ENCODE data around the gene CIDEB. TPM values are rescaled to one million over a fixed set of nuclear protein-coding genes. Genes with fewer than 3 reads are reported as not detected.

Gene CIDEB
- total and polyA plus RNA-seq, 2 of the 4 experiments (the other 2 are of a cell fraction) = under 0.01 to 0.19 TPM

GRCh38 chr14:24334431-24335291 lies 26.9 kb upstream of the CIDEB start, which contains the start of gene ADCY4:
Gene ADCY4 (minus strand): TSS chr14:24335071. CDS start chr14:24334652, 419 bp downstream.
- Histone ChIP-seq H3K27ac (ENCODE audit: insufficient read depth, low read length) (no peak within 1 kb of the TSS), H4K5ac (ENCODE audit: low read depth, low read length) (no peak within 1 kb of the TSS), H3K9me3 (ENCODE audit: control insufficient read depth, insufficient read depth, low read length) (no peaks in the 10 kb centered on the region; the same call in 1 of the 2 replicates), H3K79me1 (ENCODE audit: low read depth in 1 of 2, low read length in 2 of 2) (no peaks in the 10 kb centered on the region), H3K36me3 (ENCODE audit: control insufficient read depth, insufficient read depth, low read length) (no peaks in the 10 kb centered on the region), H3K4me1 (ENCODE audit: control insufficient read depth, insufficient read depth, low read length) (peaks cover 3% of the 10 kb centered on the region; the same call in 1 of the 2 replicates), H2BK15ac (ENCODE audit: low read depth, low read length) (no peak within 1 kb of the TSS), H3K9ac (ENCODE audit: low read depth, low read length) (no peak within 1 kb of the TSS), H3K9me1 (ENCODE audit: insufficient read depth, low read length) (no peaks in the 10 kb centered on the region; the same call in 1 of the 2 replicates), H3K27me3 (ENCODE audit: control insufficient read depth, insufficient read depth, low read length) (peaks cover 66% of the 10 kb centered on the region), H2BK120ac (ENCODE audit: low read depth, low read length) (no peak within 1 kb of the TSS), H3K18ac (ENCODE audit: low read depth, low read length) (no peak within 1 kb of the TSS), H2BK5ac (ENCODE audit: low read depth, low read length, poor library complexity, severe bottlenecking) (no peak within 1 kb of the TSS), H2AFZ (replicated peaks; ENCODE audit: low read length, poor library complexity) (peak within 1 kb of the TSS; percentile 76), H2BK20ac (ENCODE audit: low read depth, low read length) (no peak within 1 kb of the TSS), H2AK5ac (ENCODE audit: low read depth, low read length) (0 out of 2 replicates have a peak within 1 kb of the TSS, but pooled peaks have one; percentile 16), H2AK9ac (replicated peaks; ENCODE audit: low read depth, low read length, poor library complexity) (no peak within 1 kb of the TSS), H3K4ac (ENCODE audit: low read depth, low read length) (no peak within 1 kb of the TSS), H4K8ac (ENCODE audit: low read depth in 2 of 2, low read length in 2 of 2) (no peak within 1 kb of the TSS), H3K14ac (replicated peaks; ENCODE audit: low read depth, low read length) (no peak within 1 kb of the TSS), H3K56ac (ENCODE audit: extremely low read depth, insufficient read depth, low read length) (no peak within 1 kb of the TSS), H4K20me1 (ENCODE audit: insufficient read depth, low read length) (no peaks in the 10 kb centered on the region), H4K91ac (ENCODE audit: insufficient read depth, low read depth, low read length) (no peak within 1 kb of the TSS), H3K4me2 (ENCODE audit: low read depth, low read length) (peak within 1 kb of the TSS; percentile 91), H3K23ac (ENCODE audit: low read depth, low read length) (peak within 1 kb of the TSS; percentile 27; the same call in 1 of the 2 replicates), H3K4me3 (ENCODE audit: insufficient read depth, low read depth, low read length) (peak within 1 kb of the TSS; percentile 38; the same call in 1 of the 2 replicates)
- dilution Hi-C loops (cut with HindIII; ENCODE audit: low sequenced_read_pairs, unreplicated experiment) (no loop called here), intact Hi-C loops (cut with micrococcal nuclease) (no loop called here), in situ Hi-C loops (cut with MboI; ENCODE audit: low sequenced_read_pairs) (loop anchor here (5.0 kb wide), 1 partner anchor 103 kb away; no protein-coding TSS in a partner anchor)
- ATAC-seq (ENCODE audit: low read depth) = peak; percentile 25
- no TSS peak for BruUV-seq (replicated peaks)
- CTCF ChIA-PET = interaction anchor here (0.8 to 2.9 kb wide), 5 partner anchors 15 to 102 kb away, joined by 3 to 28 read pairs (median 7); no protein-coding TSS in a partner anchor
- no peak for TF ChIP-seq CEBPB (IDR thresholded peaks at IDR 0.05; ENCODE audit: low read depth, low read length)
- no peak for TF ChIP-seq CTCF (conservative IDR thresholded peaks at IDR 0.05; ENCODE audit: low read depth, low read length)
- no peak for TF ChIP-seq BHLHE40 (IDR thresholded peaks at IDR 0.05; ENCODE audit: low read depth, low read length)
- TF ChIP-seq CHD1 (IDR thresholded peaks at IDR 0.05; ENCODE audit: low read depth, low read length) = no peak
- TF ChIP-seq MAZ (IDR thresholded peaks at IDR 0.05; ENCODE audit: borderline replicate concordance, low read depth, low read length) = no peak
- no peak for TF ChIP-seq RCOR1 (IDR thresholded peaks at IDR 0.05; ENCODE audit: insufficient replicate concordance, low read length)
- POLR2A ChIA-PET (ENCODE audit: unreplicated experiment) = no interaction called here
- WGBS, 2 experiments (ENCODE audit: extremely low coverage in 2 of 2, insufficient read length in 1 of 2) = 13% methylated on average over 21 of the region's 65 CpGs; no CpG with 5 or more reads in 1 of the 2 experiments
- DNase-seq = no peak
